ENCODE measurements around the gene KCNJ14. TPM values are rescaled to one million over a fixed set of nuclear protein-coding genes. Genes with fewer than 3 reads are reported as not detected.

Gene KCNJ14
- total and polyA plus RNA-seq, 2 of the 8 experiments (the other 6 are each of a cell fraction or from before 2014, with no cell fraction given), result 0.45 to 0.89 TPM

DNA sequence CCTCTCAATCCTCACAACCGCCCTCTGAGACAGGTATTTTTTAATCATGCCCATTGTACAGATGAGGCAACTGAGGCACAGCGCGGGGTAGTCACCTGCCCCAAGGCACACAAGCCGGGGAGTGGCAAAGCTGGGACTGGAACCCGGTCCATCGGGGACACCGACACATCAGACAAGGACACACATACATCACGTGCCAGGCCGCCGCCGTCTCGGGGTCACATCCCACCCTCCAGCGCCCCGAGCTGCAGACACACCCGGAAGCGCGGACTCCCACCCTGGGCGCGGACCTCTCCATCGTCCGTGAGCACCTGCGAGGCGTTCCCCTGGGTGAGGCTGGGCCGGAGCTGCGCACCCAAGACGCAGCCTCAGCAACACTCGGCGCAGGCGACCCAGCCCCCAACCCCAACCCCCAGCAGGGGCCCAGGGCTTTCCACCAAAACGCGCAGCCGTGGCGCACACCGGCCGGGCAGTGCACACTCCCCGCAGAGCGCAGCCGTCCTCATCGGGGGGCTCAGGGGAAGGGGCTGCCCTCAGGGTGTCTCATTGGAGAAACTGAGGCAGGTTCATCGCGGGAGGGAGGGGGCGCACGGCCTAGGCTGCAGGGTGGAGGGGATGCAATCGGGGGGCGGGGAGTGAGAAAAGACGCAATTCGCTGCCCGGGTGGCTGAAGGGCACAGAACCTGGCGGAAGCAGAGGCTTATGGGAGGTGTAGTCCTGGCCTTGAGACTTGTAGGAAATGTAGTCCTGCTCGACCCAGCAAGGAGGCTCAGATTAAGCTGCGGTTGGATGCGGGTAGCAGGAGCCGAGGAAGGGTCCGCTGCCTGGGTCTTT, 58.1 kb downstream of the KCNJ14 start (continued):
- TF ChIP-seq RAD21 (IDR thresholded peaks at IDR 0.05 in 1 of 2, conservative IDR thresholded peaks at IDR 0.05 in 1 of 2; ENCODE audit: low read depth in 2 of 2, low read length in 2 of 2) (no peak), JUND (IDR thresholded peaks at IDR 0.05; ENCODE audit: low read length) (no peak), KDM5A (IDR thresholded peaks at IDR 0.05; ENCODE audit: low read length) (no peak), EGR1 (IDR thresholded peaks at IDR 0.05; ENCODE audit: borderline replicate concordance, low read depth, low read length) (no peak), GTF2F1 (IDR thresholded peaks at IDR 0.05; ENCODE audit: borderline replicate concordance, low read depth, low read length) (no peak), TAF1 (IDR thresholded peaks at IDR 0.05; ENCODE audit: low read depth, low read length) (peak; percentile 77), GABPA (IDR thresholded peaks at IDR 0.05; ENCODE audit: borderline replicate concordance, insufficient read depth, low read length) (no peak), BCL11A (IDR thresholded peaks at IDR 0.05; ENCODE audit: low read depth in 2 of 2, low read length in 2 of 2) (no peak), TEAD4 (IDR thresholded peaks at IDR 0.05; ENCODE audit: low read depth, low read length) (no peak), ASH2L (IDR thresholded peaks at IDR 0.05; ENCODE audit: low read length) (peak; percentile 84), SIRT6 (IDR thresholded peaks at IDR 0.05; ENCODE audit: low read length) (no peak), MAFK (IDR thresholded peaks at IDR 0.05; ENCODE audit: low read depth, low read length) (no peak), EZH2 (IDR thresholded peaks at IDR 0.05; ENCODE audit: low read depth, low read length, severe bottlenecking) (no peak), PHF8 (conservative IDR thresholded peaks at IDR 0.05; ENCODE audit: low read depth, low read length) (no peak; the same call in 1 of the 2 replicates), TAF7 (optimal IDR thresholded peaks at IDR 0.05; ENCODE audit: borderline replicate concordance, low read depth, low read length) (no peak), CHD2 (IDR thresholded peaks at IDR 0.05; ENCODE audit: low read length) (no peak), FOSL1 (IDR thresholded peaks at IDR 0.05; ENCODE audit: insufficient read depth, low read depth, low read length) (no peak), SP1 (IDR thresholded peaks at IDR 0.05; ENCODE audit: low read depth, low read length) (no peak), SIX5 (IDR thresholded peaks at IDR 0.05; ENCODE audit: low read depth, low read length) (peak; percentile 91), BACH1 (IDR thresholded peaks at IDR 0.05; ENCODE audit: low read length) (no peak), CBX8 (IDR thresholded peaks at IDR 0.05; ENCODE audit: borderline replicate concordance, low read depth, low read length) (no peak), CBX5 (IDR thresholded peaks at IDR 0.05; ENCODE audit: low read depth, low read length) (no peak)
- TF ChIP-seq, protein P1, sequence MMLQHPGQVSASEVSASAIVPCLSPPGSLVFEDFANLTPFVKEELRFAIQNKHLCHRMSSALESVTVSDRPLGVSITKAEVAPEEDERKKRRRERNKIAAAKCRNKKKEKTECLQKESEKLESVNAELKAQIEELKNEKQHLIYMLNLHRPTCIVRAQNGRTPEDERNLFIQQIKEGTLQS (IDR thresholded peaks at IDR 0.05; ENCODE audit: insufficient read depth, low read depth, low read length), result no peak
- TF ChIP-seq, protein P2, sequence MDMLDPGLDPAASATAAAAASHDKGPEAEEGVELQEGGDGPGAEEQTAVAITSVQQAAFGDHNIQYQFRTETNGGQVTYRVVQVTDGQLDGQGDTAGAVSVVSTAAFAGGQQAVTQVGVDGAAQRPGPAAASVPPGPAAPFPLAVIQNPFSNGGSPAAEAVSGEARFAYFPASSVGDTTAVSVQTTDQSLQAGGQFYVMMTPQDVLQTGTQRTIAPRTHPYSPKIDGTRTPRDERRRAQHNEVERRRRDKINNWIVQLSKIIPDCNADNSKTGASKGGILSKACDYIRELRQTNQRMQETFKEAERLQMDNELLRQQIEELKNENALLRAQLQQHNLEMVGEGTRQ (IDR thresholded peaks at IDR 0.05; ENCODE audit: low read length), result peak; percentile 47

Measured in H1 (cell line).